Activated B cell treated with CpG ODN at 0.5 μM for 24 hours (primary cell): ENCODE results near the gene ARRB1. TPM values are rescaled to one million over a fixed set of nuclear protein-coding genes. Genes with fewer than 3 reads are reported as not detected.

Experiments
- ATAC-seq: fragments of 200-7000 bp; cut with Tn5 transposase; one replicate; pipeline ENCODE4 v1.10.0; 2021; ENCODE audit warnings: low read depth, mild to moderate bottlenecking, moderate library complexity
- CTCF ChIA-PET: fragments of 350-600 bp; sonication (Branson Sonifier 250); formaldehyde crosslinking; loops from one replicate; lab custom pipeline; 2021; ENCODE audit warnings: antibody characterized with exemption; lab: Charles Lee
- POLR2A ChIA-PET: fragments of 350-600 bp; sonication (Branson Sonifier 250); formaldehyde crosslinking; loops from one replicate; lab custom pipeline; 2021; ENCODE audit warnings: antibody characterized with exemption; lab: Charles Lee
- DNase-seq: peaks from one replicate; pipeline ENCODE4 v3.0.0; 2022
- H3K27ac Mint-ChIP-seq: one replicate; pipeline ENCODE4 v1.8.0; 2020; ENCODE audit warnings: mixed read lengths
- H3K27me3 Mint-ChIP-seq: one replicate; pipeline ENCODE4 v1.8.0; 2021; ENCODE audit warnings: mixed read lengths
- H3K36me3 Mint-ChIP-seq: one replicate; pipeline ENCODE4 v1.8.0; 2021; ENCODE audit warnings: low read depth, mixed read lengths
- H3K4me1 Mint-ChIP-seq: one replicate; pipeline ENCODE4 v1.8.0; 2021; ENCODE audit warnings: mixed read lengths
- H3K4me3 Mint-ChIP-seq: one replicate; pipeline ENCODE4 v1.8.0; 2020; ENCODE audit warnings: mild to moderate bottlenecking, mixed read lengths
- H3K9me3 Mint-ChIP-seq: one replicate; pipeline ENCODE4 v1.8.0; 2020; ENCODE audit warnings: mixed read lengths
- intact Hi-C: fragments of 100-400 bp; cut with micrococcal nuclease; formaldehyde crosslinking; loops from one replicate; pipeline ENCODE4 v1.15.1; 2024
- total RNA-seq: library from RNA; stranded (reverse); gene quantifications from 2 replicates; pipeline ENCODE4 v1.2.3, GENCODE V29; 2022
- TF ChIP-seq, protein P1 (sequence below): fragments of 200-600 bp; IDR thresholded peaks from one replicate; pipeline ENCODE4 v1.8.0; 2022; ENCODE audit warnings: antibody characterized with exemption, mild to moderate bottlenecking

The ARRB1 gene
- total RNA-seq, 1 donor from 2014 or later = 0.62 TPM

DNA sequence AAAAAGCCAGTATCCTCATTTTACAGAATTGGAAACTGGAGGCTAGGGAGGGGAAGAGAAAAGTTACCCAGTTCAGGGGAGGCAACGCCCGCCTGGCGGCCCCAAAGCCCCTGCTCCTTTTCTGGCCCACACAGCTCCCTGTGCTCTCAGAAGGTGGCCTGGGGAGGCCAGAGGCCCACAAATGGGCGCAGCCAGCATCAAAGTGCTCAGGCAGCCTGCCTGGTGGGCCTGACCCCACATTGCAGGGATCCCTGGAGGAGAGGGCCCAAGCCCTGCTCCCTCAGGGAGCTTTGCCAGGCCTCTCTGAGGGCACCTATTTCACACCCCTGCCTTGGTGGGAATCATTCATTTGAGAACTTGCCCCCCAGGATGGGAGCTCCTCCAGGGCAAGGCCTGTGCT is 42.5 kb downstream of the ARRB1 start:
- ChIA-PET POLR2A (no interaction called here), CTCF (no interaction called here)
- intact Hi-C loops = no loop called here
- no peak for ATAC-seq
- DNase-seq = no peak
- Mint-ChIP-seq H3K4me3 (no peak overlapping the region), H3K4me1 (no peaks in the 10 kb centered on the region), H3K36me3 (no peaks in the 10 kb centered on the region), H3K9me3 (no peaks in the 10 kb centered on the region), H3K27ac (no peak overlapping the region), H3K27me3 (peaks cover 5% of the 10 kb centered on the region)
- TF ChIP-seq, protein P1, sequence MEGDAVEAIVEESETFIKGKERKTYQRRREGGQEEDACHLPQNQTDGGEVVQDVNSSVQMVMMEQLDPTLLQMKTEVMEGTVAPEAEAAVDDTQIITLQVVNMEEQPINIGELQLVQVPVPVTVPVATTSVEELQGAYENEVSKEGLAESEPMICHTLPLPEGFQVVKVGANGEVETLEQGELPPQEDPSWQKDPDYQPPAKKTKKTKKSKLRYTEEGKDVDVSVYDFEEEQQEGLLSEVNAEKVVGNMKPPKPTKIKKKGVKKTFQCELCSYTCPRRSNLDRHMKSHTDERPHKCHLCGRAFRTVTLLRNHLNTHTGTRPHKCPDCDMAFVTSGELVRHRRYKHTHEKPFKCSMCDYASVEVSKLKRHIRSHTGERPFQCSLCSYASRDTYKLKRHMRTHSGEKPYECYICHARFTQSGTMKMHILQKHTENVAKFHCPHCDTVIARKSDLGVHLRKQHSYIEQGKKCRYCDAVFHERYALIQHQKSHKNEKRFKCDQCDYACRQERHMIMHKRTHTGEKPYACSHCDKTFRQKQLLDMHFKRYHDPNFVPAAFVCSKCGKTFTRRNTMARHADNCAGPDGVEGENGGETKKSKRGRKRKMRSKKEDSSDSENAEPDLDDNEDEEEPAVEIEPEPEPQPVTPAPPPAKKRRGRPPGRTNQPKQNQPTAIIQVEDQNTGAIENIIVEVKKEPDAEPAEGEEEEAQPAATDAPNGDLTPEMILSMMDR = no peak

DNA sequence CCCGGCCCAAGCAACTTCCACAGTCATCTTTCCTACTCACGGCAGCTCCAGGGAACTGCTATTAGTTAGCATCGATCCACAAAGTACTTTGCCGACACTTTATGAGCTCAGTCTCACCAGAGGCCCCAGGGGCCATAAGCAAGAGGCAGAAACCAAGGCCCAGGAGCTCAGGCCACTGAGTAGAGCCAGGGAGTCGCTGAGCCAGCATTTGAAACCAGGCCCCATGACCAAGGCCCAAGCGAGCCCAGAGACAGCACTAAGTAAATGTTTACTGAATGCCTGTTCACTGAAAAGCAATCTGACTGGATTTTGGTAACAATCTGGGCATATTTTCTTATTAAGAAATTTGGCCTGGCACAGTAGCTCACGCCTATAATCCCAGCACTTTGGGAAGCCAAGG is 43.3 kb downstream of the ARRB1 start:
- peaks cover 5% of the 10 kb centered on the region for H3K27me3 Mint-ChIP-seq
- ChIA-PET POLR2A (no interaction called here), CTCF (no interaction called here)
- H3K36me3 Mint-ChIP-seq = no peaks in the 10 kb centered on the region
- no peak overlapping the region for H3K27ac Mint-ChIP-seq
- H3K4me3 Mint-ChIP-seq = no peak overlapping the region
- no peaks in the 10 kb centered on the region for H3K4me1 Mint-ChIP-seq
- H3K9me3 Mint-ChIP-seq = no peaks in the 10 kb centered on the region
- ATAC-seq = no peak
- intact Hi-C loops = no loop called here
- TF ChIP-seq, protein P1 = no peak
- DNase-seq = no peak

DNA sequence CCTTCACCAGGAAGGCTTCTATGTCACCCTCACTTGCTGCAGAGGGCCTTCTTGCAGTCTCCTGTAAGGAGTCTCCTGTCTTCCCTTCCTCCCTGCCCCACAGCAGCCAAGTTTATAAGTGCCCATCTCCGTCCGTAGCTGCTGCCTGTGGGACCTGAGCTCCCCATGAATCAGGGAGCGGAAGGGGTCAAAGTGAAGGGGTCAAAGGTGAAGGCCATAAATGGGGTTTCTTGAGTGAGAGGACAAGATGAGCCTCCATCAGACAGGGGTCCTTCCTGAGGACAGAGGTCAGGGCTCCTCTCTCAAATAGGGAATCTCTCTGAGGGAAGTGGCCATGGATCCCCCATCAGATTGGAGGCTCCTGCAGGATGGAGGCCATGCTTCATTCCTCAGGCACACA is 44.4 kb downstream of the ARRB1 start:
- Mint-ChIP-seq H3K9me3 (no peaks in the 10 kb centered on the region), H3K4me1 (no peaks in the 10 kb centered on the region)
- POLR2A ChIA-PET = no interaction called here

DNA sequence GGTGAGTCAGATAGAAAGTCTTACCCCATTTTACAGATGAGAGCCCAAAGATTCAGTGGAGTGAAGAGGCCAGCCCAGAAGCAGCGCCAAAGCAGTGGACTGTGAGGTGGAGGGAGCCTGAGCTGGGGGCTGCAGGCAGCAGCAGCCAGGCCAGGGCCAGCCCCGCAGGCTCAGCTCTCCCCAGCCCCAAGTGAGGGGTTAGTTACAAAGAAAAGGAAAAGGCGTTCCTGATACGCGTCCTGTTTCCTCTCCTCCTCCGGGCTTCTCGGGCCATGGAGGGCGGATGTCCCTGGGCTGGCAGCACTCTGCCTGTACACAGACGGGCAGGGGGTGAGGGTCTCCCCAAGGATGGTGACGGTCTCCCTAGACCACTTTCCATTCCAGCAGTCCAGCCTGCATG is 44.9 kb downstream of the ARRB1 start:
- Mint-ChIP-seq H3K27me3 (peaks cover 5% of the 10 kb centered on the region), H3K27ac (no peak overlapping the region), H3K4me1 (no peaks in the 10 kb centered on the region), H3K4me3 (no peak overlapping the region), H3K9me3 (no peaks in the 10 kb centered on the region), H3K36me3 (no peaks in the 10 kb centered on the region)
- POLR2A ChIA-PET = no interaction called here
- DNase-seq = no peak
- intact Hi-C loops = no loop called here
- no peak for ATAC-seq
- TF ChIP-seq, protein P1 = no peak
- CTCF ChIA-PET = no interaction called here

More for the DNA sequence above, 44.4 kb downstream of the ARRB1 start:
- Mint-ChIP-seq H3K27ac (no peak overlapping the region), H3K36me3 (no peaks in the 10 kb centered on the region), H3K4me3 (no peak overlapping the region), H3K27me3 (peaks cover 5% of the 10 kb centered on the region)
- ATAC-seq (no peak), DNase-seq (no peak)
- CTCF ChIA-PET = no interaction called here
- TF ChIP-seq, protein P1 = no peak
- intact Hi-C loops = no loop called here

DNA sequence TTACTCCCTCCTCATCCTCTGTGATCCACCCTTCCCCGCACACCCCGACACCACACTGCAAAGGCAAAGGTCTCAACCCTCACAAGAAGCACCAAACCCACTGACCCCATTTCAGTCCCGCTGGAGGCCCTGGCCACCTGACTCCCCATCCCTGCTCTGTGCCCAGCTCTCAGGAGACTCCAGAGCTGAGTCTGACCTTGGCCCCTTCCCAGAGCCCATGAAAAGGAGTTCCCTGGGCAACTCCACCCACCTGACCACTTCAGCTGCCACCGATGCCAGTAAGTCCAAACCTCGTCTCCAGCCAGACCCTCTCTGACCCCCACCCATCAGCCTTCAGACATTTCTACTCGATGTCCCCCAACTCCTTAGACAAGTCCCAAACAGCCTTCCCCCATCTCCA is 45.5 kb downstream of the ARRB1 start:
- Mint-ChIP-seq H3K27me3 (peaks cover 5% of the 10 kb centered on the region), H3K36me3 (no peaks in the 10 kb centered on the region), H3K9me3 (no peaks in the 10 kb centered on the region), H3K27ac (no peak overlapping the region), H3K4me1 (no peaks in the 10 kb centered on the region), H3K4me3 (no peak overlapping the region)
- DNase-seq = no peak
- POLR2A ChIA-PET = no interaction called here
- TF ChIP-seq, protein P1 = no peak
- CTCF ChIA-PET = no interaction called here
- ATAC-seq = no peak
- intact Hi-C loops = no loop called here
